Gastroesophageal sphincter (tissue), 4 donors: Measurements from ENCODE around the gene OPRD1. TPM values are rescaled to one million over a fixed set of nuclear protein-coding genes. Genes with fewer than 3 reads are reported as not detected.

ENCODE experiments used
- ATAC-seq: fragments of 150-250 bp; one replicate; pipeline ENCODE4 v1.9.1; 2016; ENCODE audit warnings: mild to moderate bottlenecking, moderate library complexity
- H3K27ac ChIP-seq, 4 donors: fragments of 200-600 bp; sonication (generic) in 3 of 4; 1 replicate in 3 of 4; 2 replicates in 1 of 4; pipeline ENCODE4 v1.5.1; 2016 to 2019
- H3K27me3 ChIP-seq: fragments of 200-600 bp; sonication (generic); one replicate; pipeline ENCODE4 v1.5.1; 2019
- H3K36me3 ChIP-seq, 2 donors: fragments of 200-600 bp; sonication (generic); one replicate each; pipeline ENCODE4 v1.5.1; 2019; ENCODE audit warnings: control low read depth in 1 of 2
- H3K4me1 ChIP-seq, 3 donors: fragments of 200-600 bp; sonication (generic); 1 replicate in 2 of 3; 2 replicates in 1 of 3; pipeline ENCODE4 v1.5.1; 2016 to 2019; ENCODE audit warnings: control low read depth in 2 of 3
- H3K4me3 ChIP-seq, 2 donors: fragments of 200-600 bp; sonication (generic); one replicate each; pipeline ENCODE4 v1.5.1; 2019; ENCODE audit warnings: mild to moderate bottlenecking in 1 of 2, moderate library complexity in 1 of 2
- H3K9me3 ChIP-seq, 3 donors: fragments of 200-600 bp; sonication (generic); one replicate each; pipeline ENCODE4 v1.5.1; 2017 to 2019; ENCODE audit warnings: control low read depth in 2 of 3
- CTCF ChIP-seq, 4 experiments: fragments of 200-600 bp in 2 of 4; fragments of 450-650 bp in 2 of 4; sonication (generic) in 1 of 4; IDR thresholded peaks; one replicate each; pipeline ENCODE4 v1.5.1; 2017 to 2019; ENCODE audit warnings: antibody characterized with exemption in 4 of 4, mild to moderate bottlenecking in 2 of 4, moderate library complexity in 2 of 4
- EP300 ChIP-seq: sonication (generic); formaldehyde crosslinking; IDR thresholded peaks from one replicate; pipeline ENCODE4 v1.6.1; 2017; ENCODE audit warnings: antibody characterized with exemption, mild to moderate bottlenecking
- POLR2A ChIP-seq, 2 donors: fragments of 450-650 bp; IDR thresholded peaks; one replicate each; pipeline ENCODE4 v1.6.1; 2017; ENCODE audit warnings: antibody characterized with exemption in 2 of 2, mild to moderate bottlenecking in 2 of 2, moderate library complexity in 1 of 2
- POLR2AphosphoS5 ChIP-seq: sonication (generic); formaldehyde crosslinking; IDR thresholded peaks from one replicate; pipeline ENCODE4 v1.6.1; 2017; ENCODE audit warnings: antibody characterized with exemption
- WGBS, 2 donors: methylation state at CpG; one replicate each; pipeline ENCODE4 v1.1.5; 2018; ENCODE audit warnings: low coverage in 1 of 2; 5-methylcytosine and 5-hydroxymethylcytosine counted together
- total RNA-seq, 4 donors: library from RNA; depleted of rRNA; stranded (reverse); fragments of >200 nt; gene quantifications; one replicate each; pipeline ENCODE4 v1.1.0, GENCODE V29; 2016

Gene OPRD1
- total RNA-seq, 4 donors from 2014 or later: 0.08 to 0.16 (median 0.13) TPM; not detected in 1

GRCh38 chr1:28910379-28911115 is 98.6 kb downstream of the OPRD1 start:
- Histone ChIP-seq H3K27ac (no peak overlapping the region), H3K9me3 (no peaks in the 10 kb centered on the region), H3K4me1 (peaks cover 0 to 17% (median 4%) of the 10 kb centered on the region in 3 donors), H3K36me3 (no peaks in the 10 kb centered on the region), H3K27me3 (no peaks in the 10 kb centered on the region), H3K4me3 (no peak overlapping the region)
- no peak for ATAC-seq
- 89% methylated on average over 6 of the region's 7 CpGs; no CpG with 5 or more reads in 1 of the 2 donors for WGBS, 2 donors
- TF ChIP-seq EP300: no peak
- no peak for TF ChIP-seq POLR2AphosphoS5
- no peak for TF ChIP-seq CTCF (IDR thresholded peaks at IDR 0.05)
- TF ChIP-seq POLR2A (IDR thresholded peaks at IDR 0.05): no peak

- H3K27me3 ChIP-seq: no peaks in the 10 kb centered on the region
- no peaks in the 10 kb centered on the region for H3K9me3 ChIP-seq
- H3K4me3 ChIP-seq: peak overlapping the region; percentile 47 to 93
- peak overlapping the region; percentile 7 to 81 (median 74) for H3K27ac ChIP-seq
- ATAC-seq: no peak
- no peaks in the 10 kb centered on the region for H3K36me3 ChIP-seq
- H3K4me1 ChIP-seq: peaks cover 0 to 21% (median 4%) of the 10 kb centered on the region in 3 donors
- 29 to 33% methylated on average over 9 to 10 of the region's 10 CpGs for WGBS, 2 donors
- no peak for TF ChIP-seq POLR2AphosphoS5
- TF ChIP-seq POLR2A (IDR thresholded peaks at IDR 0.05): no peak
- TF ChIP-seq CTCF (IDR thresholded peaks at IDR 0.05): no peak
- no peak for TF ChIP-seq EP300
These were observed 101.8 kb downstream of the OPRD1 start for GRCh38 chr1:28913786-28914227.

- Histone ChIP-seq H3K4me1 (peaks cover 0 to 21% (median 4%) of the 10 kb centered on the region in 3 donors), H3K4me3 (peak within 1 kb of the TSS; percentile 47 to 93), H3K27me3 (no peaks in the 10 kb centered on the region), H3K27ac (peak within 1 kb of the TSS; percentile 7 to 81 (median 74)), H3K9me3 (no peaks in the 10 kb centered on the region), H3K36me3 (no peaks in the 10 kb centered on the region)
- TF ChIP-seq POLR2AphosphoS5 (no peak), POLR2A (IDR thresholded peaks at IDR 0.05) (peak in 1 of 2 donors; percentile 39), EP300 (no peak), CTCF (IDR thresholded peaks at IDR 0.05) (no peak)
- 1% methylated on average over 11 of the region's 95 CpGs; no CpG with 5 or more reads in 1 of the 2 donors for WGBS, 2 donors
- peak; percentile 96 for ATAC-seq
These were observed 102.5 kb downstream of the OPRD1 start, which contains the start of gene EPB41 for GRCh38 chr1:28914228-28915030. Gene EPB41 (plus strand): TSS chr1:28914569. CDS start chr1:28987438, 72,869 bp downstream.

- H3K27ac ChIP-seq: peak overlapping the region in 3 of 4 donors; percentile 71 to 81 (median 76)
- TF ChIP-seq EP300: no peak
- no peak for TF ChIP-seq POLR2AphosphoS5
- no peak for TF ChIP-seq POLR2A (IDR thresholded peaks at IDR 0.05)
- no peak for TF ChIP-seq CTCF (IDR thresholded peaks at IDR 0.05)
- H3K4me3 ChIP-seq: peak overlapping the region; percentile 47 to 93
- H3K9me3 ChIP-seq: no peaks in the 10 kb centered on the region
- ATAC-seq: peak; percentile 14
- no peaks in the 10 kb centered on the region for H3K27me3 ChIP-seq
- WGBS, 2 donors: 4 to 8% methylated on average over 12 to 13 of the region's 32 CpGs
- H3K4me1 ChIP-seq: peaks cover 0 to 21% (median 4%) of the 10 kb centered on the region in 3 donors
- no peaks in the 10 kb centered on the region for H3K36me3 ChIP-seq
These were observed 103.3 kb downstream of the OPRD1 start for GRCh38 chr1:28915031-28915895.
